Rectal smooth muscle tissue (tissue), 1 donor: ENCODE data around the gene RGP1.

Experiments used
- H3K27ac ChIP-seq: one replicate; pipeline ENCODE4 v1.7.0; 2013; ENCODE audit warnings: low read depth, low read length, inconsistent platforms
- H3K27me3 ChIP-seq: one replicate; pipeline ENCODE4 v1.7.0; 2013; ENCODE audit warnings: low read length; ENCODE audit not compliant: control insufficient read depth, insufficient read depth
- H3K36me3 ChIP-seq: one replicate; pipeline ENCODE4 v1.7.0; 2013; ENCODE audit warnings: low read length; ENCODE audit not compliant: control insufficient read depth, insufficient read depth
- H3K4me1 ChIP-seq: one replicate; pipeline ENCODE4 v1.7.0; 2013; ENCODE audit warnings: low read length; ENCODE audit not compliant: control insufficient read depth, insufficient read depth
- H3K4me3 ChIP-seq: one replicate; pipeline ENCODE4 v1.7.0; 2013; ENCODE audit warnings: low read length
- H3K9ac ChIP-seq: one replicate; pipeline ENCODE4 v1.7.0; 2013; ENCODE audit warnings: low read length

RGP1 gene

DNA sequence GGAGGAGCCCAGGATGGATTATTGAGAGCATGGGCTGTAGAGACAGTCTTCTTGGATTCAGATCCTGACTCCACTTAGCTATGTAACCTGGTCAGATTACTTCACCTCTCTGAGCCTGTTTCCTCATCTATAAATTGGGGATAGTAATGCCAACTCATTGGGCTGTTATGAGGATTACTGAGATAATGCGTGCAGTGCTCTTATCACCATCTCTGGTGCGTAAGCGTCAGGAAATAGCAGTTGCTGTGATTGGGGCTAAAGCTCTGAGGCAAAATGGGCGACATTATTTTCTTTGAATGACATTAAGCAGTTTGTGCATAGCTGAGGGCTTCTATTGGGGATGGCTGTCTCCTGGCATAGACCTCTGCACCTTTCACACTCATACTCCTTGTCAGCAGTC, 6.0 kb downstream of the RGP1 start:
- Histone ChIP-seq H3K4me1 (peaks cover 3% of the 10 kb centered on the region), H3K36me3 (peaks cover 30% of the 10 kb centered on the region)

GRCh38 chr9:35756275-35757225, 7.5 kb downstream of the RGP1 start:
- no peaks in the 10 kb centered on the region for H3K27me3 ChIP-seq
- H3K36me3 ChIP-seq: peaks cover 23% of the 10 kb centered on the region
- peaks cover 3% of the 10 kb centered on the region for H3K4me1 ChIP-seq
- H3K4me3 ChIP-seq: peak overlapping the region; percentile 80
- H3K27ac ChIP-seq: peak overlapping the region; percentile 67
- H3K9ac ChIP-seq: peak overlapping the region; percentile 82

More for the DNA sequence above, 6.0 kb downstream of the RGP1 start:
- Histone ChIP-seq H3K4me3 (no peak overlapping the region), H3K9ac (no peak overlapping the region), H3K27me3 (no peaks in the 10 kb centered on the region), H3K27ac (no peak overlapping the region)

GRCh38 chr9:35757226-35757891, 8.3 kb downstream of the RGP1 start:
- Histone ChIP-seq H3K27me3 (no peaks in the 10 kb centered on the region), H3K36me3 (peaks cover 15% of the 10 kb centered on the region), H3K9ac (peak overlapping the region; percentile 82), H3K4me3 (peak overlapping the region; percentile 80), H3K27ac (peak overlapping the region; percentile 67), H3K4me1 (peaks cover 3% of the 10 kb centered on the region)

GRCh38 chr9:35757892-35758275, 8.8 kb downstream of the RGP1 start:
- peaks cover 3% of the 10 kb centered on the region for H3K4me1 ChIP-seq
- H3K36me3 ChIP-seq: peaks cover 11% of the 10 kb centered on the region
- no peak overlapping the region for H3K4me3 ChIP-seq
- no peak overlapping the region for H3K27ac ChIP-seq
- H3K9ac ChIP-seq: no peak overlapping the region
- no peaks in the 10 kb centered on the region for H3K27me3 ChIP-seq

DNA sequence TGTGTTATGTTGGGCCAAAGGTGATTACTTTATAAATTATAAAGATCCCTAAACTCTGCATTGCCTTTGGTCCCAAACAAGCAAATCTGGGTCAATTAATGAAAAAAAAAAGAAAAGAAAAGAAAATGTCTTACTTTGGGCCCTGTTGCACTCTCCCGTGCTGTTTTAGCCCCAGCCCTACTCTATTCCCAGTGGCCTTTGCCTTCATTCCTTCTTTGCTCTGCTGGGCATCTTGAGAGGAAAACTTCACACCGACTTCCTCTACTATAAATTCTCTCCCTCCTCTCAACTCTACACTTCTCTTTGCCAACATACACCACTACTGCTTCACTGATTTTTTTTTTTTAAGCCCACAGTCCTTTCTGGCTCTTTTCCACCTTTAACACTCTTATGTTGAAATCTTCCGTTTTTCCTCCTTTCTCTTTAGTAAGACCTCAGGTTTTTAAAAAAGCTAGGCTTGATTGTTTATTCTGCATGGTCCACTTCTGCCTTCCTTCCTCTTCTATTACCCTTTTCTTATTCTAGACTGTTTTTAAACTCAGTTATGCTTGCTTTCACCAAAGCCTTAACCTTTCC, 9.5 kb downstream of the RGP1 start:
- Histone ChIP-seq H3K27ac (no peak overlapping the region), H3K9ac (no peak overlapping the region), H3K4me1 (peaks cover 3% of the 10 kb centered on the region), H3K27me3 (no peaks in the 10 kb centered on the region), H3K4me3 (no peak overlapping the region), H3K36me3 (peaks cover 5% of the 10 kb centered on the region)

DNA sequence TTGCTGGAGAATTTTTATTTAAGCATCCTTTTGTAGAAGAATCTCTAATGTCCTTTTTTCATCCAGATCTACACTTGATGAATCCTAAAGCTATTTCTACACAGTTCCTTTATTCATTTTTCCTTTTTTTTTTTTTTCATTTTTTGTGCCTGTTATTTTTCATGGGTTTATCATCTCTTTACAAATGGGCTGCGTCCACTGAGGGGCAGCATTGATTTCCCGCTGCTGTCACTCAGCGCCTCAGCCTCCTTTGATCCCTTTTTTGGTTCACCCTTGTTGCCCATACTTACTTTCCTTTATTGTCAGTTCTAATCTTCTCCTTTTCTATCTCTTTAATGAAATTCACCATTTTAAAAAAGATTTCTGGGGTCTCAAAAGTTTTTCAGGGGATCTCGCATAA, 10.7 kb downstream of the RGP1 start:
- no peaks in the 10 kb centered on the region for H3K27me3 ChIP-seq
- no peak overlapping the region for H3K4me3 ChIP-seq
- H3K4me1 ChIP-seq: peaks cover 3% of the 10 kb centered on the region
- H3K36me3 ChIP-seq: no peaks in the 10 kb centered on the region
- H3K9ac ChIP-seq: no peak overlapping the region
- H3K27ac ChIP-seq: no peak overlapping the region

DNA sequence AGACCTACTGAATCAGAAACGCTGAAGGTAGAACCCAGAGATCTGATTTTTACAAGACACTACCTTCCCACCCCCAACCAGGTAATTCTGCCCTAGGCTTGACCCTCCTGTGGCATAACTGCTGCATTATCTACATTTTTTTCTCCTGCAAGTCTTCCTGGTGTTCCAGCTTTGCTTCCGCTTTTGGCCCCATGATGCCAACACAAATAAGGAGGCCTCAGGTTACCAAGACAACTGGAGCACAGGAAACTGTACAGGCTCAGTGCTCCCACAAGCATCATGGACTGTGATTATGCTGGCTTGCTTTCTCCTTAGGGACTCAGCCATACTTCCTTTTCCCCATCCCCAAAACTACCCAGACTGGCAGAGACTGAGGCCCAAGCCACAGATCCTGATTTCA, 11.6 kb downstream of the RGP1 start:
- Histone ChIP-seq H3K27me3 (no peaks in the 10 kb centered on the region), H3K27ac (no peak overlapping the region), H3K9ac (no peak overlapping the region), H3K4me3 (no peak overlapping the region), H3K4me1 (peaks cover 3% of the 10 kb centered on the region), H3K36me3 (no peaks in the 10 kb centered on the region)

- Histone ChIP-seq H3K27me3 (no peaks in the 10 kb centered on the region), H3K36me3 (no peaks in the 10 kb centered on the region), H3K4me3 (no peak overlapping the region), H3K9ac (no peak overlapping the region), H3K27ac (no peak overlapping the region), H3K4me1 (no peaks in the 10 kb centered on the region)
Measured at GRCh38 chr9:35763181-35763580, 14.1 kb downstream of the RGP1 start.

- Histone ChIP-seq H3K27ac (no peak overlapping the region), H3K4me3 (no peak overlapping the region), H3K27me3 (no peaks in the 10 kb centered on the region), H3K4me1 (no peaks in the 10 kb centered on the region), H3K36me3 (no peaks in the 10 kb centered on the region), H3K9ac (no peak overlapping the region)
Measured at GRCh38 chr9:35763803-35764202, 14.7 kb downstream of the RGP1 start.

DNA sequence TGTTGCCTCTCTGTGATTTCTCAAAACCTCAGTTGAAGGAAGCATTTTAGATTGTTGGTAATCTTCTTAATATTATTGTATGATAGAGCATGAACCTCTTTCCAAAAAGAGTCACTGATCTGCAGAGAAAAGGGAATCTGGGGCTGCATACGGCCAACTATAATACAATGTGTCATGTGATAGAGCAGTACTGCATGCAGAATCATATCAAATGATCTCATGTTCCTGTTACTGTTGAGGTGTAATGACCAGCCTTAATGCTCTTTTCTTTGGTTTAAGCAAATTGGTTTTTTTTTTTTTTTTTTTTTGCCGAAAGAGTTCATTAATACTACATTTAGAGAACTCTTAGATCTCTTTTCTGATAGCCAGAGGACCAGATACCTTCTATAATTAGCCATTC, 17.9 kb downstream of the RGP1 start:
- H3K4me1 ChIP-seq: no peaks in the 10 kb centered on the region

DNA sequence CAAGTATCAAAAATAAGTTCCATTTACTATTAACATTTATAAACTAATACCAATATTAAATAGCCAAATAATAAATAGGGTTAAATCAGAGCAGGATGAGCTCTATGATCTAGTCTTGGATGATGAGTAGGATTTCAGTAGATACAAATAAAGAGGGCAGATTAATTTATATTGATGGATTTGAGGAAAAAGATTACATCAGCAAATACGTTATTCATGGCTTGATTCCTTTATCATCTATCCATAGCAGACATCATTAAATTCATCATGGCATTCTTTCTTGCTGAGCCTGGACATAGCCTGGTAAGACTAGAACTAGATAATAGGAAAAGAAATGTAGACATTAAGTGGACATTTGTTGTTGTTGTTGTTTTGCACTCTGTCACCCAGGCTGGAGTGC, 18.4 kb downstream of the RGP1 start:
- no peaks in the 10 kb centered on the region for H3K27me3 ChIP-seq
- no peaks in the 10 kb centered on the region for H3K36me3 ChIP-seq
- no peak overlapping the region for H3K4me3 ChIP-seq
- no peak overlapping the region for H3K9ac ChIP-seq
- H3K27ac ChIP-seq: no peak overlapping the region
- no peaks in the 10 kb centered on the region for H3K4me1 ChIP-seq

More for the DNA sequence above, 17.9 kb downstream of the RGP1 start:
- H3K4me3 ChIP-seq: no peak overlapping the region
- H3K9ac ChIP-seq: no peak overlapping the region
- no peaks in the 10 kb centered on the region for H3K27me3 ChIP-seq
- H3K27ac ChIP-seq: no peak overlapping the region
- H3K36me3 ChIP-seq: no peaks in the 10 kb centered on the region

DNA sequence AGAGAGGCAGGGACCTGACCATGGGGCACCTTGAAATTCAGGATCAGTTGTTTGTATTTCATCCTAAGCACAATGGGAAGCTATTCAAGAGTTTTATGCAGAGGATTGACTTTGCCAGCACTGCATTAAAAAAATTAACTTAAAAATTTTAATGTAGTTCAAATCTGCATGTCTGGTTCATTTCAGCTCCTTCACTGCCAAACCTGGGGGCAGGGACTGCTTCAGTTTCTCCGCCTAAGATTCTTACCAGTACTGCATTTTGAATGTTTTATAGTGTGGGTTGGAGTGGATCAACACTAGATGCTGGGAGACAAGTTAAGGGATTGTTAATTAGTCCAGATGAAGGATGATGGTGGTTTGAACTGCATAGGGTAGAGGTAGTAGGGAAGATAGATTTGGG, 20.7 kb downstream of the RGP1 start:
- no peaks in the 10 kb centered on the region for H3K36me3 ChIP-seq
- no peaks in the 10 kb centered on the region for H3K4me1 ChIP-seq
- H3K9ac ChIP-seq: no peak overlapping the region
- no peak overlapping the region for H3K4me3 ChIP-seq
- no peaks in the 10 kb centered on the region for H3K27me3 ChIP-seq
- no peak overlapping the region for H3K27ac ChIP-seq
